HUES6 (cell line): ENCODE measurements around the gene RGS7.

ENCODE experiments used
- H3K27ac ChIP-seq: 2 replicates; pipeline ENCODE4 v1.7.0; 2013; ENCODE audit warnings: low read depth, mild to moderate bottlenecking, low read length, inconsistent platforms
- H3K27me3 ChIP-seq: 2 replicates; pipeline ENCODE4 v1.6.1; 2013; ENCODE audit warnings: low read length; ENCODE audit not compliant: control insufficient read depth, insufficient read depth
- H3K36me3 ChIP-seq: 2 replicates; pipeline ENCODE4 v1.6.1; 2013; ENCODE audit warnings: low read length; ENCODE audit not compliant: control insufficient read depth, insufficient read depth
- H3K4me1 ChIP-seq: 2 replicates; pipeline ENCODE4 v1.6.1; 2013; ENCODE audit warnings: low read length; ENCODE audit not compliant: control insufficient read depth, insufficient read depth
- H3K4me3 ChIP-seq: 2 replicates; pipeline ENCODE4 v1.5.1; 2013; ENCODE audit warnings: low read depth, low read length
- H3K9ac ChIP-seq: one replicate; pipeline ENCODE4 v1.6.1; 2013; ENCODE audit warnings: mild to moderate bottlenecking, low read length
- H3K9me3 ChIP-seq: 2 replicates; pipeline ENCODE4 v1.6.1; 2013; ENCODE audit warnings: low read depth, low read length; ENCODE audit not compliant: control insufficient read depth, insufficient read depth

RGS7 gene

GRCh38 chr1:241045659-241046058 lies 311.3 kb downstream of the RGS7 start:
- Histone ChIP-seq H3K27ac (no peak overlapping the region), H3K36me3 (no peaks in the 10 kb centered on the region), H3K9me3 (no peaks in the 10 kb centered on the region), H3K4me3 (no peak overlapping the region), H3K9ac (no peak overlapping the region), H3K4me1 (peaks cover 22% of the 10 kb centered on the region), H3K27me3 (no peaks in the 10 kb centered on the region)

- Histone ChIP-seq H3K4me3 (no peak overlapping the region), H3K9ac (no peak overlapping the region), H3K4me1 (peaks cover 14% of the 10 kb centered on the region), H3K27me3 (no peaks in the 10 kb centered on the region), H3K36me3 (no peaks in the 10 kb centered on the region), H3K27ac (peak overlapping the region; percentile 47), H3K9me3 (no peaks in the 10 kb centered on the region)
Observed at GRCh38 chr1:241034203-241034936, 322.6 kb downstream of the RGS7 start.

- Histone ChIP-seq H3K9ac (no peak overlapping the region), H3K36me3 (no peaks in the 10 kb centered on the region), H3K4me1 (no peaks in the 10 kb centered on the region), H3K9me3 (no peaks in the 10 kb centered on the region), H3K27ac (no peak overlapping the region), H3K4me3 (no peak overlapping the region), H3K27me3 (no peaks in the 10 kb centered on the region)
Observed at GRCh38 chr1:241024834-241025233, 332.2 kb downstream of the RGS7 start.

GRCh38 chr1:241022366-241022765 lies 334.6 kb downstream of the RGS7 start:
- Histone ChIP-seq H3K9ac (no peak overlapping the region), H3K4me1 (no peaks in the 10 kb centered on the region), H3K9me3 (peaks cover 10% of the 10 kb centered on the region; the same call in 1 of the 2 replicates), H3K4me3 (no peak overlapping the region), H3K36me3 (no peaks in the 10 kb centered on the region), H3K27ac (no peak overlapping the region), H3K27me3 (no peaks in the 10 kb centered on the region)

- Histone ChIP-seq H3K9ac (no peak overlapping the region), H3K4me1 (no peaks in the 10 kb centered on the region), H3K9me3 (peaks cover 10% of the 10 kb centered on the region; the same call in 1 of the 2 replicates), H3K4me3 (no peak overlapping the region), H3K27ac (no peak overlapping the region), H3K27me3 (no peaks in the 10 kb centered on the region), H3K36me3 (no peaks in the 10 kb centered on the region)
Observed at GRCh38 chr1:241020851-241021697, 335.9 kb downstream of the RGS7 start.

GRCh38 chr1:241012708-241013340 lies 344.2 kb downstream of the RGS7 start:
- H3K27ac ChIP-seq, result peak overlapping the region; percentile 92
- peak overlapping the region; percentile 15 for H3K4me3 ChIP-seq
- H3K4me1 ChIP-seq, result peaks cover 19% of the 10 kb centered on the region
- H3K36me3 ChIP-seq, result no peaks in the 10 kb centered on the region
- no peaks in the 10 kb centered on the region for H3K9me3 ChIP-seq
- H3K9ac ChIP-seq, result no peak overlapping the region
- H3K27me3 ChIP-seq, result no peaks in the 10 kb centered on the region

GRCh38 chr1:241007668-241008067 lies 349.3 kb downstream of the RGS7 start:
- no peaks in the 10 kb centered on the region for H3K27me3 ChIP-seq
- H3K27ac ChIP-seq, result no peak overlapping the region
- H3K4me1 ChIP-seq, result peaks cover 19% of the 10 kb centered on the region
- H3K4me3 ChIP-seq, result no peak overlapping the region
- no peaks in the 10 kb centered on the region for H3K36me3 ChIP-seq
- H3K9ac ChIP-seq, result no peak overlapping the region
- H3K9me3 ChIP-seq, result no peaks in the 10 kb centered on the region

GRCh38 chr1:240999826-241000225 lies 357.2 kb downstream of the RGS7 start:
- Histone ChIP-seq H3K27me3 (no peaks in the 10 kb centered on the region), H3K9ac (no peak overlapping the region), H3K36me3 (no peaks in the 10 kb centered on the region), H3K4me3 (no peak overlapping the region), H3K27ac (no peak overlapping the region), H3K9me3 (no peaks in the 10 kb centered on the region), H3K4me1 (peaks cover 6% of the 10 kb centered on the region; the same call in 1 of the 2 replicates)

GRCh38 chr1:240998441-240999015 lies 358.5 kb downstream of the RGS7 start:
- Histone ChIP-seq H3K4me3 (no peak overlapping the region), H3K9me3 (no peaks in the 10 kb centered on the region), H3K9ac (no peak overlapping the region), H3K27me3 (no peaks in the 10 kb centered on the region), H3K36me3 (no peaks in the 10 kb centered on the region), H3K27ac (no peak overlapping the region), H3K4me1 (peaks cover 6% of the 10 kb centered on the region; the same call in 1 of the 2 replicates)

GRCh38 chr1:240998024-240998423 lies 359.0 kb downstream of the RGS7 start:
- peaks cover 6% of the 10 kb centered on the region; the same call in 1 of the 2 replicates for H3K4me1 ChIP-seq
- no peak overlapping the region for H3K9ac ChIP-seq
- no peaks in the 10 kb centered on the region for H3K27me3 ChIP-seq
- 0 out of 2 replicates have a peak, but pooled peaks cover 2% of the 10 kb centered on the region for H3K9me3 ChIP-seq
- H3K4me3 ChIP-seq, result no peak overlapping the region
- H3K27ac ChIP-seq, result no peak overlapping the region
- H3K36me3 ChIP-seq, result no peaks in the 10 kb centered on the region
